ENCODE measurements around the gene KCMF1. TPM values are rescaled to one million over a fixed set of nuclear protein-coding genes. Genes with fewer than 3 reads are reported as not detected.

Gene KCMF1
- total RNA-seq (ENCODE audit: low replicate concordance) = 28.5 and 64.5 TPM in 2 replicates

- TF ChIP-seq CTCF (IDR thresholded peaks at IDR 0.05; ENCODE audit: insufficient read depth, low read length) = no peak
- DNase-seq (ENCODE audit: low read depth) = peak; percentile 50
- H3K4me3 ChIP-seq (ENCODE audit: low read depth, low read length) = peak within 1 kb of the TSS; percentile 83
These were observed at the start of gene KCMF1 for GRCh38 chr2:84970868-84971509. KCMF1 (plus strand) TSS chr2:84971161; CDS start chr2:84971452, 291 bp downstream.

GRCh38 chr2:84923009-84923408 is 48.0 kb upstream of the KCMF1 start:
- TF ChIP-seq CTCF (IDR thresholded peaks at IDR 0.05; ENCODE audit: insufficient read depth, low read length) = no peak
- no peak overlapping the region for H3K4me3 ChIP-seq (ENCODE audit: low read depth, low read length)
- no peak for DNase-seq (ENCODE audit: low read depth)

GRCh38 chr2:84924173-84925106 is 46.5 kb upstream of the KCMF1 start:
- no peak for TF ChIP-seq CTCF (IDR thresholded peaks at IDR 0.05; ENCODE audit: insufficient read depth, low read length)
- H3K4me3 ChIP-seq (ENCODE audit: low read depth, low read length) = no peak overlapping the region
- peak; percentile 72 for DNase-seq (ENCODE audit: low read depth)

- no peak for DNase-seq (ENCODE audit: low read depth)
- no peak for TF ChIP-seq CTCF (IDR thresholded peaks at IDR 0.05; ENCODE audit: insufficient read depth, low read length)
- H3K4me3 ChIP-seq (ENCODE audit: low read depth, low read length) = no peak overlapping the region
These were observed 45.6 kb upstream of the KCMF1 start for GRCh38 chr2:84925336-84925723.

GRCh38 chr2:84925724-84926376 is 45.1 kb upstream of the KCMF1 start:
- TF ChIP-seq CTCF (IDR thresholded peaks at IDR 0.05; ENCODE audit: insufficient read depth, low read length) = peak; percentile 84
- H3K4me3 ChIP-seq (ENCODE audit: low read depth, low read length) = peak overlapping the region; percentile 64
- DNase-seq (ENCODE audit: low read depth) = peak; percentile 85

- no peak overlapping the region for H3K4me3 ChIP-seq (ENCODE audit: low read depth, low read length)
- no peak for TF ChIP-seq CTCF (IDR thresholded peaks at IDR 0.05; ENCODE audit: insufficient read depth, low read length)
These were observed 43.7 kb upstream of the KCMF1 start for GRCh38 chr2:84927275-84927627.

More at GRCh38 chr2:84927275-84927627, 43.7 kb upstream of the KCMF1 start:
- DNase-seq (ENCODE audit: low read depth) = no peak
